Stomach (tissue), 9 donors: ENCODE results near the gene PPARA. TPM values are rescaled to one million over a fixed set of nuclear protein-coding genes. Genes with fewer than 3 reads are reported as not detected.
A peak's percentile ranks its signal among the peaks of the same experiment; 100 is the strongest.

Source experiments
- DNase-seq, 2 donors: peaks; one replicate each; pipeline versions ENCODE4 v3.0.0 to v3.0.0-alpha.2; 2013 to 2019
- H3K27ac ChIP-seq, 5 donors: fragments of 200-600 bp in 4 of 5; sonication (generic) in 4 of 5; one replicate each; pipeline ENCODE4 v1.5.1; 2013 to 2019; ENCODE audit warnings: mild to moderate bottlenecking in 1 of 5, moderate library complexity in 1 of 5
- H3K27me3 ChIP-seq, 3 donors: fragments of 200-600 bp; sonication (generic); one replicate each; pipeline ENCODE4 v1.5.1; 2017 to 2019; ENCODE audit warnings: mixed run types in 1 of 3
- H3K36me3 ChIP-seq, 4 donors: fragments of 200-600 bp; sonication (generic); 1 replicate in 3 of 4; 2 replicates in 1 of 4; pipeline ENCODE4 v1.5.1; 2016 to 2019
- H3K4me1 ChIP-seq, 4 donors: fragments of 200-600 bp; sonication (generic); one replicate each; pipeline ENCODE4 v1.5.1; 2016 to 2019
- H3K4me3 ChIP-seq, 4 donors: fragments of 200-600 bp; sonication (generic) in 3 of 4; one replicate each; pipeline ENCODE4 v1.5.1; 2016 to 2019; ENCODE audit warnings: mild to moderate bottlenecking in 1 of 4
- H3K9me3 ChIP-seq, 4 donors: fragments of 200-600 bp; sonication (generic); one replicate each; pipeline ENCODE4 v1.5.1; 2016 to 2019
- CTCF ChIP-seq, 7 experiments: fragments of 450-650 bp in 4 of 7; fragments of 200-600 bp in 3 of 7; sonication (generic) in 3 of 7; IDR thresholded peaks; one replicate each; pipeline ENCODE4 v1.5.1; 2016 to 2019; ENCODE audit warnings: antibody characterized with exemption in 7 of 7, control low read depth in 2 of 7, mild to moderate bottlenecking in 1 of 7
- EP300 ChIP-seq: sonication (generic); formaldehyde crosslinking; IDR thresholded peaks from one replicate; pipeline ENCODE4 v1.6.1; 2017; ENCODE audit warnings: antibody characterized with exemption
- POLR2A ChIP-seq, 4 donors: fragments of 450-650 bp; IDR thresholded peaks; one replicate each; pipeline ENCODE4 v1.6.1; 2016; ENCODE audit warnings: antibody characterized with exemption in 4 of 4, control low read depth in 2 of 4, mild to moderate bottlenecking in 1 of 4, moderate library complexity in 1 of 4
- POLR2AphosphoS5 ChIP-seq, 3 donors: sonication (generic); formaldehyde crosslinking; IDR thresholded peaks; one replicate each; pipeline ENCODE4 v1.6.1; 2016; ENCODE audit warnings: antibody characterized with exemption in 3 of 3
- WGBS, 5 donors: extraction: QIAGEN DNeasy Blood & Tissue Kit in 3 of 5; methylation state at CpG; one replicate each; pipeline versions ENCODE4 v1.1.5 to v1.1.7; 2013 to 2018; 5-methylcytosine and 5-hydroxymethylcytosine counted together
- intact Hi-C: fragments of 100-400 bp; cut with DNase I; formaldehyde crosslinking; loops from one replicate; pipeline ENCODE4 v1.15.1; 2023; ENCODE audit warnings: low total_unique reads
- polyA plus RNA-seq, 3 donors: library from polyadenylated mRNA; stranded (reverse); fragments of 200-250 nt; gene quantifications; one replicate each; pipeline ENCODE4 v1.2.3, GENCODE V29; 2013
- total RNA-seq, 5 donors: library from RNA; depleted of rRNA; stranded (reverse); fragments of >200 nt; gene quantifications; one replicate each; pipeline versions ENCODE4 v1.1.0 to v1.2.3, GENCODE V29; 2014 to 2016
- donor health status: healthy with polysubstance abuse.
- donor health status: Bipolar disorder and iron deficiency.
- donor health status: healthy.

The PPARA gene
- total and polyA plus RNA-seq, 8 donors, result 3.4 to 28.8 (median 11.6) TPM

- no peak overlapping the region for H3K4me3 ChIP-seq
- no peaks in the 10 kb centered on the region for H3K36me3 ChIP-seq
- TF ChIP-seq EP300 (no peak), POLR2A (IDR thresholded peaks at IDR 0.05) (no peak), POLR2AphosphoS5 (IDR thresholded peaks at IDR 0.05) (no peak), CTCF (IDR thresholded peaks at IDR 0.05) (no peak)
- no peak for DNase-seq
- intact Hi-C loops, result loop anchor here (2.0 kb wide), 1 partner anchor 193 kb away; no protein-coding TSS in a partner anchor
- 80 to 88% (median 85%) methylated on average over 9 to 11 of the region's 11 CpGs; no CpG with 5 or more reads in 1 of the 5 donors for WGBS, 5 donors
- no peaks in the 10 kb centered on the region for H3K9me3 ChIP-seq
- H3K27me3 ChIP-seq, result no peaks in the 10 kb centered on the region
- H3K27ac ChIP-seq, result no peak overlapping the region
- H3K4me1 ChIP-seq, result peaks cover 11 to 30% (median 16%) of the 10 kb centered on the region in 4 donors
Observed at GRCh38 chr22:46121523-46122287, 28.6 kb upstream of the PPARA start.

- Histone ChIP-seq H3K4me1 (peaks cover 7 to 24% (median 13%) of the 10 kb centered on the region in 4 donors), H3K27ac (no peak overlapping the region), H3K9me3 (no peaks in the 10 kb centered on the region), H3K4me3 (peak overlapping the region in 1 of 4 donors; percentile 3), H3K36me3 (no peaks in the 10 kb centered on the region), H3K27me3 (no peaks in the 10 kb centered on the region)
- intact Hi-C loops, result loop anchor here (2.0 kb wide), 1 partner anchor 192 kb away; no protein-coding TSS in a partner anchor
- 0 to 22% (median 20%) methylated on average over 5 to 24 of the region's 24 CpGs for WGBS, 5 donors
- peak in 6 of 7 experiments; percentile 26 to 95 (median 92) for TF ChIP-seq CTCF (IDR thresholded peaks at IDR 0.05)
- TF ChIP-seq POLR2AphosphoS5 (IDR thresholded peaks at IDR 0.05), result peak in 1 of 3 donors; percentile 29
- no peak for TF ChIP-seq EP300
- DNase-seq, result peak; percentile 76 to 88
Observed at GRCh38 chr22:46122511-46122971, 27.8 kb upstream of the PPARA start.

- no peak for DNase-seq
- Histone ChIP-seq H3K27ac (no peak overlapping the region), H3K4me1 (peaks cover 7 to 24% (median 13%) of the 10 kb centered on the region in 4 donors), H3K9me3 (no peaks in the 10 kb centered on the region), H3K27me3 (no peaks in the 10 kb centered on the region), H3K4me3 (no peak overlapping the region), H3K36me3 (no peaks in the 10 kb centered on the region)
- 74 to 82% (median 80%) methylated on average over 15 to 19 of the region's 19 CpGs for WGBS, 5 donors
- TF ChIP-seq CTCF (IDR thresholded peaks at IDR 0.05) (no peak), EP300 (no peak), POLR2AphosphoS5 (IDR thresholded peaks at IDR 0.05) (no peak), POLR2A (IDR thresholded peaks at IDR 0.05) (no peak)
- intact Hi-C loops, result loop anchor here (2.0 kb wide), 1 partner anchor 192 kb away; no protein-coding TSS in a partner anchor
Observed at GRCh38 chr22:46122980-46123693, 27.2 kb upstream of the PPARA start.

- DNase-seq, result no peak
- intact Hi-C loops, result loop anchor here (2.0 kb wide), 1 partner anchor 191 kb away; no protein-coding TSS in a partner anchor
- no peak overlapping the region for H3K4me3 ChIP-seq
- no peaks in the 10 kb centered on the region for H3K36me3 ChIP-seq
- no peaks in the 10 kb centered on the region for H3K9me3 ChIP-seq
- no peaks in the 10 kb centered on the region for H3K27me3 ChIP-seq
- no peak overlapping the region for H3K27ac ChIP-seq
- peaks cover 7 to 24% (median 13%) of the 10 kb centered on the region in 4 donors for H3K4me1 ChIP-seq
- no peak for TF ChIP-seq POLR2AphosphoS5 (IDR thresholded peaks at IDR 0.05)
- TF ChIP-seq CTCF (IDR thresholded peaks at IDR 0.05), result no peak
- no peak for TF ChIP-seq EP300
- TF ChIP-seq POLR2A (IDR thresholded peaks at IDR 0.05), result no peak
- 89 to 97% (median 90%) methylated on average over 13 to 15 of the region's 15 CpGs for WGBS, 5 donors
Observed at GRCh38 chr22:46123694-46124382, 26.5 kb upstream of the PPARA start.
